ENCODE measurements around the gene ADRA2C.

- TF ChIP-seq EZH2 (IDR thresholded peaks at IDR 0.05; ENCODE audit: borderline replicate concordance, low read depth, low read length, severe bottlenecking), result no peak
- TF ChIP-seq CTCF (IDR thresholded peaks at IDR 0.05; ENCODE audit: borderline replicate concordance, extremely low read depth, low read length, poor library complexity, severe bottlenecking), result no peak
Measured at GRCh38 chr4:3759236-3759635, 6.9 kb upstream of the ADRA2C start.
